Kidney (tissue), 14 donors: Measurements from ENCODE around the gene DIDO1. TPM values are rescaled to one million over a fixed set of nuclear protein-coding genes. Genes with fewer than 3 reads are reported as not detected.
"Not testable (repeated sequence)": the region's sequence is repeated elsewhere in the genome, so short reads cannot be mapped to it uniquely, and the experiment has no call there.

ENCODE experiments used
- DNase-seq, 5 donors: peaks; one replicate each; pipeline ENCODE4 v3.0.0-alpha.2; 2013 to 2020
- FAIRE-seq: peaks from 2 replicates; lab custom pipeline; 2012; peaks lifted over from hg19 to GRCh38; lab: Jason Lieb, UNC
- H3K27ac ChIP-seq, 2 donors: one replicate each; pipeline ENCODE4 v1.7.0; 2013; ENCODE audit warnings: low read depth in 2 of 2, low read length in 2 of 2, inconsistent platforms in 1 of 2
- H3K27me3 ChIP-seq: one replicate; pipeline ENCODE4 v1.7.1; 2013; ENCODE audit warnings: low read length, inconsistent platforms; ENCODE audit not compliant: control insufficient read depth, insufficient read depth
- H3K36me3 ChIP-seq, 3 donors: one replicate each; pipeline versions ENCODE4 v1.7.0 to v1.7.1; 2013; ENCODE audit warnings: low read length in 3 of 3, control low read depth in 1 of 3, inconsistent platforms in 1 of 3; ENCODE audit not compliant: insufficient read depth in 3 of 3, control insufficient read depth in 2 of 3
- H3K4me1 ChIP-seq, 3 donors: one replicate each; pipeline versions ENCODE4 v1.7.0 to v1.7.1; 2013; ENCODE audit warnings: low read length in 3 of 3, inconsistent platforms in 1 of 3, low read depth in 1 of 3; ENCODE audit not compliant: control insufficient read depth in 2 of 3, insufficient read depth in 2 of 3
- H3K4me3 ChIP-seq, 3 donors: one replicate each; pipeline versions ENCODE4 v1.7.0 to v1.8.1; 2013; ENCODE audit warnings: low read length in 3 of 3, control low read depth in 1 of 3, inconsistent platforms in 1 of 3
- H3K9ac ChIP-seq, 3 donors: one replicate each; pipeline versions ENCODE4 v1.7.0 to v1.7.1; 2013; ENCODE audit warnings: low read length in 3 of 3, control low read depth in 1 of 3, inconsistent platforms in 1 of 3
- H3K9me3 ChIP-seq, 3 donors: one replicate each; pipeline versions ENCODE4 v1.7.0 to v1.7.1; 2013; ENCODE audit warnings: low read length in 3 of 3, control low read depth in 1 of 3, inconsistent platforms in 1 of 3; ENCODE audit not compliant: control insufficient read depth in 2 of 3, insufficient read depth in 1 of 3
- intact Hi-C: fragments of 100-400 bp; cut with DNase I; formaldehyde crosslinking; loops from one replicate; pipeline ENCODE4 v1.11.1; 2022
- polyA plus RNA-seq: library from polyadenylated mRNA; stranded (reverse); fragments of 350-450 nt; fragmentation: Illumina TruSeq; extraction: RNeasy Lipid Tissue Mini Kit (QIAGEN cat#74804); gene quantifications from one replicate; pipeline ENCODE4 v1.2.3, GENCODE V29; 2014; ENCODE audit warnings: low read depth, low replicate concordance; ENCODE audit not compliant: insufficient read depth
- total RNA-seq: library from RNA; stranded (reverse); fragmentation: NEBNext Ultra II Directional; extraction: Animal tissue kit (Norgen Biotek cat#: 25700); gene quantifications from one replicate; pipeline ENCODE4 v1.2.1, GENCODE V29; 2021
- TF ChIP-seq, protein P1 (sequence below): IDR thresholded peaks from 3 replicates; pipeline ENCODE4 v1.5.1; 2012; ENCODE audit warnings: mild to moderate bottlenecking, moderate library complexity, borderline replicate concordance; ENCODE audit not compliant: insufficient read depth; ENCODE audit errors: extremely low read depth
- donor health status: control.
- donor health status: control.
- donor health status: control.
- donor health status: control.
- donor health status: control.
- donor health status: DM: yes; HTN: yes; CAD: no.
- donor health status: Normal renal cell carcinoma (clear cell type).

The DIDO1 gene
- total and polyA plus RNA-seq, 2 donors from 2014 or later, result 23.0 to 67.9 TPM

GRCh38 chr20:62856931-62857619 is 69.2 kb downstream of the DIDO1 start:
- H3K9me3 ChIP-seq, result no peaks in the 10 kb centered on the region
- FAIRE-seq (no peak), DNase-seq (no peak)
- peaks cover 0 to 6% (median 6%) of the 10 kb centered on the region in 3 donors for H3K36me3 ChIP-seq
- no peak overlapping the region for H3K9ac ChIP-seq
- H3K4me3 ChIP-seq, result no peak overlapping the region
- H3K27ac ChIP-seq, result no peak overlapping the region
- TF ChIP-seq, protein P1, sequence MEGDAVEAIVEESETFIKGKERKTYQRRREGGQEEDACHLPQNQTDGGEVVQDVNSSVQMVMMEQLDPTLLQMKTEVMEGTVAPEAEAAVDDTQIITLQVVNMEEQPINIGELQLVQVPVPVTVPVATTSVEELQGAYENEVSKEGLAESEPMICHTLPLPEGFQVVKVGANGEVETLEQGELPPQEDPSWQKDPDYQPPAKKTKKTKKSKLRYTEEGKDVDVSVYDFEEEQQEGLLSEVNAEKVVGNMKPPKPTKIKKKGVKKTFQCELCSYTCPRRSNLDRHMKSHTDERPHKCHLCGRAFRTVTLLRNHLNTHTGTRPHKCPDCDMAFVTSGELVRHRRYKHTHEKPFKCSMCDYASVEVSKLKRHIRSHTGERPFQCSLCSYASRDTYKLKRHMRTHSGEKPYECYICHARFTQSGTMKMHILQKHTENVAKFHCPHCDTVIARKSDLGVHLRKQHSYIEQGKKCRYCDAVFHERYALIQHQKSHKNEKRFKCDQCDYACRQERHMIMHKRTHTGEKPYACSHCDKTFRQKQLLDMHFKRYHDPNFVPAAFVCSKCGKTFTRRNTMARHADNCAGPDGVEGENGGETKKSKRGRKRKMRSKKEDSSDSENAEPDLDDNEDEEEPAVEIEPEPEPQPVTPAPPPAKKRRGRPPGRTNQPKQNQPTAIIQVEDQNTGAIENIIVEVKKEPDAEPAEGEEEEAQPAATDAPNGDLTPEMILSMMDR, result no peak
- H3K27me3 ChIP-seq, result no peaks in the 10 kb centered on the region
- H3K4me1 ChIP-seq, result peaks cover 0 to 8% (median 0%) of the 10 kb centered on the region in 3 donors
- intact Hi-C loops, result no loop called here

GRCh38 chr20:62855120-62855519 is 71.2 kb downstream of the DIDO1 start:
- Histone ChIP-seq H3K9ac (no peak overlapping the region), H3K36me3 (peaks cover 0 to 6% (median 6%) of the 10 kb centered on the region in 3 donors), H3K9me3 (no peaks in the 10 kb centered on the region), H3K4me1 (peaks cover 0 to 4% (median 0%) of the 10 kb centered on the region in 3 donors), H3K4me3 (no peak overlapping the region), H3K27ac (no peak overlapping the region), H3K27me3 (no peaks in the 10 kb centered on the region)
- DNase-seq (no peak), FAIRE-seq (no peak)
- TF ChIP-seq, protein P1, result no peak
- intact Hi-C loops, result no loop called here

DNA sequence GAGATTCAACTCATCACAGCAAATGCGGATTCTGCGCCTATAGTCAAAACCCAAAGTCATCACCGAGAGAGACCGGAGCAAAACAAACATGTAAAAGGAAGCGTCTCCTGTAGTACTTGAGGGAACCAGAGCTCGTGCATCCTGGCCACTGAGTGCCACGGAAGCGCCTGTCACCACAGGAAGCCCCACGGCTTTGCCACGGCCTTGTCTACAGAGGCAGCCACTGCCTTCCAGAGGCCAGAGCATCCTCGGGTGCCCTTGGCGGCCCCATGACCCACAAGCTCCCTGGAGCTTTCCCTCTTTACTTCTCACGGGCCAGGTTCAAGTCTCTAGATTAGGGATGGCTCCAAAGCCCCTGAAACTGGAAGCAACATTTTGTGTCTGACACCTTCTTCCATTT is 72.2 kb downstream of the DIDO1 start:
- intact Hi-C loops, result no loop called here
- DNase-seq (no peak), FAIRE-seq (no peak)

GRCh38 chr20:62853304-62853703 is 73.0 kb downstream of the DIDO1 start:
- H3K4me3 ChIP-seq, H3K4me1 ChIP-seq, H3K36me3 ChIP-seq, H3K9ac ChIP-seq, H3K27me3 ChIP-seq, H3K27ac ChIP-seq, intact Hi-C loops, FAIRE-seq, DNase-seq, H3K9me3 ChIP-seq: not testable (repeated sequence)

More for the DNA sequence above, 72.2 kb downstream of the DIDO1 start:
- no peaks in the 10 kb centered on the region for H3K4me1 ChIP-seq
- H3K27me3 ChIP-seq, result no peaks in the 10 kb centered on the region
- H3K36me3 ChIP-seq, result peaks cover 0 to 6% (median 6%) of the 10 kb centered on the region in 3 donors
- H3K27ac ChIP-seq, result no peak overlapping the region
- TF ChIP-seq, protein P1, result no peak
- no peak overlapping the region for H3K9ac ChIP-seq
- H3K9me3 ChIP-seq, result no peaks in the 10 kb centered on the region
- no peak overlapping the region for H3K4me3 ChIP-seq
